ENCODE data around the gene STUM.

The STUM gene

DNA sequence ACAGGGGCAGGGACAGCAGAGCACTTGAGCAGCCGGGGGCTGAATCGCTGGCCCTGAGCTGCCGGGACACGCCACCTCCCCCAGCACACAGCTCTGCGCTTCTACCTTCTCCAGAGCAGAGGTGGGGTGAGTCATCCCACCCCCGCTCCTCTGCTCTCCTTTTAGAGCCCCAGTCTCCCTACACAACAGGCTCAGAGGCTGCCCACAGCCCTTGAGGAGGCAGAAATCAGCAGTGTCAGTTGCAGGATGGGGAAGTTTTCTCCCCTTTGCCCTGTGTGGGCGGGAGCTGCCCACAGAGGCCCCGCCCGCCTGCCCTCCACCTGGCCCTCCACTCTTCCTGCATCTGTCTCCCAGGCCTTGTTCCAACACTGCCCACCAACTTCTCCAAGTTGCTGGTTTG is 94.6 kb downstream of the STUM start:
- peak; percentile 12 for DNase-seq

GRCh38 chr1:226643611-226644540 is 95.3 kb downstream of the STUM start:
- DNase-seq, result no peak

DNA sequence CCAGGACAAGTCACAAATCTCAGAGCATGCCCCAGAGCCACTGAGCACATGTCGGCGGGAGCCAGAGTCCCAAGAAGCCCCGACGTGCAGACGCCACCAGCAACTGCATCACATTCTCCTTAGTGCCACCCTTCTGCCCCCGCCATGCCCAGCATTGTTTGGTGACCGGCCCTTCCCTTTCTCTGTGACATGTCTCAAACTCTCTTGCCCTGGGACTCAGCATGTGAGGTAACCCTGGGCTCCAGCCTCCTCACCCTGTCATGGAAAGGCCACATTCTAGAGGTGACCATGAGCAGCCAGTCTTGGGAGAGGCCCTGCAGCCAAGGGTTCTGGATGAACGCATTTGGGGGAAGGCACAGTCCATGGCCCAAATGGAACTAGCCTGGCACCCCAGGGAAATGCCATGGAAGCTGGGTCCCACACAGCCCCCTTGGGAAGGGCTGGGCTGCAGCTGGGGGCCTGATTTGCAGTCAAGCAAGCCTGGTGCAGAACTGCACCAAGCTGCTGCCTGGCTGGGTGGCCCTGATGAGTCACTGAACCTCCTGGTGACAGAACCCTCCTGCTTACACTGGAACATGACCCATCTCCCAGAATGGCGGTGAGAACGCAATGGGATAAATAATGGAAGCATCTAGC is 96.1 kb downstream of the STUM start:
- no peak for DNase-seq

GRCh38 chr1:226645279-226645976 is 96.9 kb downstream of the STUM start:
- no peak for DNase-seq

DNA sequence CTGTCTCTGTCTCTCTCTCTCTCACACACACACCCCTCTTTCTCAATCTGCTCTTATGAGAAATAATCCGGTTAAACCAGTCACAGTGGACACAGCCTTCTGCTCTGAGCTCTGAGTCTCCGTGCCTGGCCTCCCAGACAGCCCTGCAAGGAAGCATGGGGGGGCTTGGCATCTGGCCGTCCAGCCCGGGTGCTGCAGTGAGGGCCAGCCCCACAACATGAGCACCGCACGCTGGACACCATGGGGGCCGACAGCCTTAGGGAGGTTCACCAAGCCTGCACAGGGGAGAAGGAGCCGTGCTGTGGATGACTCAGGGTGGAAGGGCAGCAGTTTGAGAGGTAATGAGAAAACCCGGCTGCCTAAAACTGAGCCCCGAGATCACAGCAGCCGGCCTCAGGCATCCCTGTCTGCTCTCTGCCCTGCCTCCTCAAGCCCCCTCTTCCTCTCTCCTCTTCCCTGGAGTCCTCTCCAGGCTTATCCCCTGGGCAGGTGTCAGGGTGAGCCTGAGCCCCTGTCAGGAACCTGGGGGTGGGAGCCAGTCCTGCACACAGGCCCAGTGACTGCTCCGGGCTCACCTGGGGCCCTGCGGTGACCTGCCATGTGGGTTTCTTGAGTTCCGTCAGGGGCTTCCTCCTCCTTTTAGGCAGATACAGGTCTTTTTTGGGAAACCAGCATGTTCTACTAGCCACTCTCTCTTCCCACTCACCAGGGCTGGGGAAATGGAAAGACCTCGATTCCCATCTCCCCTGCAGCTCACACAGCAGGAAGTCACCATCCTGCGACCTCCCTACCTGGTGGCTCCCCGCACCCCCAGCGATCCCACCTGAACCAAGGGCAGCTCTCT is 97.7 kb downstream of the STUM start:
- DNase-seq, result no peak

GRCh38 chr1:226646870-226647449 is 98.4 kb downstream of the STUM start:
- no peak for DNase-seq

- DNase-seq, result no peak
These were observed 99.2 kb downstream of the STUM start for GRCh38 chr1:226647719-226648118.

DNA sequence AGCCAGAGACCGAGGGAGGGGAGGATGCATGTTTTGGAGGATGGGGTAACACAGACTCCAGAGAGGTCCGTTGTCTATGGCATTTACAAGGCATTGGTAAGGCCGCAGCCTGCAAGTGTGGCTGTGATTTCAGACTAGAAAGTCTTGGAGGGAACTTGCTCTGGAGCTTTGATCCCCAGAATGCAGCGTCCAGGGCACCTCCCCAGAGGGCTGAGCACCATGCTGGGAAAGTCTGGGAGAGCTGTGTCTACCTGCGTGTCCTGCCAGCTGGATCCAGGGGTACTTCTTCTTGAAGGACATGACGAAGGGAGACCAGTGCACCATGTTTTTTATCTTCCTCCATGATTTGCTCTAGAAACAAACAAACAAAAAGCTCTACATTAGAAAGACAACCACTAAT is 99.9 kb downstream of the STUM start:
- DNase-seq, result no peak

DNA sequence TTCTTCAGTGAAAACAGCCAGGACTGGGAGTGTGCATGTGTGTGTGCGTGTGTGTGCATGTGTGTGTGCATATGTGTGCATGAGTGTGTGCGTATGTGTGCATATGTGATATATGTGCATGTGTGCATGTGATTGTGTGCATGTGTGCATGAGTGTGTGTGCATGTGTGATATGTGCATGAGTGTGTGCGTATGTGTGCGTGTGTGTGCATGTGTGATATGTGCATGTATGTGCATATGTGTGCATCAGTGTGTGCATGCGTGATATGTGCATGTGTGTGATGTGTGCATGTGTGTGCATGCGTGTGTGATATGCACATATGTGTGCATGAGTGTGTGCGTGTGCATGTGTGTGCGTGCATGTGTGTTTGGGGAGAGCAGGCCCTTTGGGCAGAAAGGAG is 100.7 kb downstream of the STUM start:
- no peak for DNase-seq

GRCh38 chr1:226649780-226650179 is 101.2 kb downstream of the STUM start:
- no peak for DNase-seq

GRCh38 chr1:226650236-226650841 is 101.8 kb downstream of the STUM start:
- no peak for DNase-seq

DNA sequence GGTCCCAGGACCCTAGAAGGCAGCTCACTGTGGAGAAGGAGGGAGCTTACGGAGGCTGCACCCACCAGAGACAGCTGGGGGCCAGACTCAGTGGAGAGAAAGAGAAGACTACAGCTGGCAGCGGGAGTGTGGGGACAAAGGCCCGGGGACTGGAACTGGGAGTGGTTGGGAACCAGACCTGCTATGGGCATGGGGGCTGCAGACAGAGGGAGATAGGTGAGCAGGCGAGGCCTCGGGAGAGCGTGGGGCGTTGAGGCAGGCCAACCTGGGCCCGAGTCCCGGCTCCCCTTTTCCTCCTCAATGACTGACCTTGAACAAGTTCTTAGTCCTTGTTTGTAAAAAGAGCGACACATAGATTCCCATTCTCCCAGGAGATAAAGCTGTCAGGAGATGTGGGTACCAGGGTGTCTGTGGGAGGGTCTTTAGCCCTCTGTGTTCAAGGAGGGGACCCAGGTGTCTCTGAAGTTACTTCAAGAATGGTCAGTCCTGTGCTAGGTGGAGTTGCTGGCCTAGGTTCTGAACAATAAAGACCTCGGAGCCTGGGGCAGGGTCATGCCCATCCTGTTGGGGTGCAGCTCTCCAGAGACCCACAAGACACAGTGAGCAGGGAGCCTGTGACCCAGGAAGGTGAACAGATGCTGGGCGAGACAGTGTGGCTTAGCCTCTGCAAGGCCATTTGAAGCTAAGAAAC is 102.6 kb downstream of the STUM start:
- DNase-seq, result no peak

DNA sequence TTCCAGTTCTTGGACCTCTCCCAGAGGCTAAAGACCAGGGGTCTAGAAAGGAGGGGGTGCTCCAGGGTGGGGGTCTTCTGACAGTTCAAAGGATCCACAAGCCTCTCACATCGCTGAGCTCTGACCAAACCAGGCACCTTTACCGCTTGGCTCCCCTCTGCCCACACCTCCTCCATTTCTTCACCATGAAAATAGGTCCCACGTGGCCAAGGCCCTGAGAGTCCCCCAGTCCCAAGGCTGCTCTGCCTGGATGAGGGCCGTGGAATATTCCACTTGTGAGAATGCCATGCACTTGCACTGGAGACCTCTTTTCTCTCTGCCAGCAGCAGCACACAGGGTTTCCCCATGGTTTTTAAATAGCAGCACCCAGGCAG is 103.2 kb downstream of the STUM start:
- DNase-seq, result no peak

DNA sequence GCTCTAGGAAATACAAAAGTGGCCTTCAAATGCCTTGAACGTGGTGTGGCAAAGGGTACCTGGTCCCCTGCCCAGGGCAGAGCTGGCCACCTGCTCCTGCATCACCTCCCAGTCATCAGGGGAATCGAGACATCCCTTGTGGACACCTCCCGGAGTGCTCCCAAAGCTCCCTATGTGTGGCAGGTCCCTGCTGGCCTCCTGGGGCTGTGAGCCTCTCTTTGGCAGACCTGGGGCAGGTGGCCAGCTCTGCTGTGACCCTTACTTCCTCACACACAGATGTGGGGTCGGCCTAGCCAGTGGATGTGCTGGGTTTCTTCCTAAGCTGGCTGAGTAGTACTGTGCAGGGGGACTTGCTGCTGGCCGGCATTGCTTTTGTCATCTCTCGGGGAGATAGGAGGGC is 104.0 kb downstream of the STUM start:
- DNase-seq, result no peak

GRCh38 chr1:226653311-226653921 is 104.9 kb downstream of the STUM start:
- DNase-seq, result no peak

DNA sequence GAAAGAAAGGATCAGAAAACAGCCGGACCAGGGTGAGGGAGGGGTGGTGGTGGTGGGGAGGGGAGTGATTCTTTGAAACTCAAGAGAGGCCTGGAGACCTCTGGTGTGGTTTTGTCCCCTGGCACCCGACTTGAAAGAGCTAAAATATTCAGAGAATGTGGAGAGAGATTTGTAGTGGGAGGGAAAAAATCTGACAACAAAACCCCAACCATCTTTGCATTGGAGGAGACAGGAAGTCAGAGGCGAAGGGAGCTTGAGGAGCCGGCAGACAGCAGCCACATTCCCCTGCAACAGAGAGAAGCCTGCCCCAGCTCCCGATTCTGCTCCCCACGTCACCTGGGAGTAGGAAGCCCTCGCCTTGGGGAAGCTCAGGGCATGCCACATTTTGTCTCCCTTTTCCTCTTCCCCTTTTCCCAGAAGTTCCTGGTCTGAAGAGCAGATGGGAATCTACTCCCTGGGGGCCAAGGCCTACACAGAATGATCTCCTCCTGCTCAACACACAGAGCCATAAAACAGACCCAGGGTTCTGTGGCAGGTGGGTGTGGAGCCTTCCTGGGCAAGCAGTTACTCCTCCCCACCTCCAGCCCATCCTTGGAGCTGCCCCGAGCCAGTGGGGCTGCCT is 105.6 kb downstream of the STUM start:
- no peak for DNase-seq

DNA sequence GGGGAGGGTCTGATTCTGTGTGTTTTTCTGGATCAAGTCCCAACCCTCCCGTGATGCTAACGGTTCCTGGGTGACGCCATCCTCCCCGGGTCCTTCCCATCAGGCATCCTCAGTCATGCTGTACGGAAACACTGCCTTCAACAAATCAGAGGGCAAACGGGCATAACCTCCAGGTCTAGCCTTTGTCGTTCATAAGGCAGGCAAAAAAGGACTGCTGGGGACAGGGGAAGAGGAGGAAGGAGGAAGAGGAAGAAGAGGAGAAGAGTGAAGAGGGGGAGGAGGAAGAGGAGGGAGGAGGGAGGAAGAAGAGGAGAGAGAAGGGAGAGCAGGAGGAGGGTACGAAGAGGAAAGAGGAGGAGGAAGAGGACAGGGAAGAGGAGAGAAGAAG is 106.1 kb downstream of the STUM start:
- DNase-seq, result no peak

DNA sequence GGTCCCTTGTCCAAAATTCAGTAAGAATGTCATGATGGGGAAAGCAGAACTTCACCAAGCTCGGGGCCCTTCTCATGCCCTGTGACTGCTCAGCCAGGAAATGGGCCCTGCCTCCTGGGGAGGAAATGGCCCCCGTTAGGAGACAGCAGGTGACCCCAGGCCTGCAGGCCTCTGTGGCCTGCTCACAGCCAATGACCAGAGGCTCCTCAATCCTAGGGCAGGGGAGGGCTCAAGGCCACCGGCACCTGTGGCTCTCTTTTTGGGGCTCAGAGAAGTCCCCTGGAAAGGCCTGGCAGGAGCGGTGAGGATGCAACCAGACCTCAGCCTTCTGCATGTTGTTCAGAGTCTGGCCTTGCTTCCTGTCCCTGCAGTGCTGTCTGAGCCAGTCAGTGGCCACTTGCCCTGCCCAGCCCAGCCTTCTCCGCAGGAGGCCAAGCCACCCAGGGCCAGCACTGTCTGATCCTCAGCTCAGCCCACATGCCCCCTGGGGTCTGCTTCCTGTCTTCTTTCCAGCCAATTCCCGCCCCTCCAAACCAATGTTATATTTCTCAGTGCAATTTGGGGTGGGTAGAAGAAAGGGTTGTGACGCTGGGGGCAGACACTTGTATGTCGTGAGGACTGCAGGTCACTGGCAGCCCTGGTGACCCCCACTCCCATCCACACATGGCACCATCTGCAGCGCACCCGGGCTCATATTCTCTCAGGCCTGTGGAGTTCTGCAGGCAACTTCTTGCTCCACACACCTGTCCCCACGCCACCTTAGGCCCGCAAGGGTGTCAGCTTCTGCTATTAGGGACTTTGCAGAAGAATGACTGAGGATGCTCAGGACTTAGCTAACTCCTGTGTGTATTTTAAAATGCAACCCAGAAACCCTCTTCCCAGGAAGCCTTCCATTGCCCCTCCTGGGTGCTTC is 106.9 kb downstream of the STUM start:
- DNase-seq, result no peak

DNA sequence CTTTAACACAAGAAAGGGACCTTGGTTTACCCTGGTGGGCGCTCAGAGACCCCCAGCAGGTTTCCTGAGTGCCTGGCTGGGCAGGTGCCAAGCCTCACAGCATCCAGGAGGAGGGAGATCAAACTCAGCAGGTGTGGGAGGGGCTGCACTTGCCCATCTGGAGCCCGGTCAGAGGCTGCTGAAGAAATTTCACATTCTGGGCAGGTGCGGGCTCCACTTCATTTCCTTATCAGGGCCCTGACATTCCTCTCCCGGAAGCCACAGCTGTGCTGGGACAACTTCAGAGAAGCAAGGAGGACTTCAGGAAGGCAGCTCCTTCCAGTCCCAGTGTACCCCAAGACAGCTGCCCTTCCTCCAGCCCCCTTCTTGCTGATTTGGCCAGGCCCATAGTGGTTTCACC is 107.6 kb downstream of the STUM start:
- DNase-seq, result no peak

Data from NCI-H226 (cell line).